ENCODE measurements around the gene PDIA2.
"Not testable (repeated sequence)": the region's sequence is repeated elsewhere in the genome, so short reads cannot be mapped to it uniquely, and the experiment has no call there.

Gene PDIA2

GRCh38 chr16:252366-253337 is 30.3 kb upstream of the PDIA2 start:
- no peak overlapping the region for H3K27ac ChIP-seq (ENCODE audit: low read depth, low read length)
- H3K9me3 ChIP-seq (ENCODE audit: control insufficient read depth in 5 of 5, low read length in 5 of 5), result no peaks in the 10 kb centered on the region
- H3K4me1 ChIP-seq (ENCODE audit: control insufficient read depth in 5 of 5, insufficient read depth in 5 of 5, low read length in 5 of 5), result peaks cover 0 to 9% (median 0%) of the 10 kb centered on the region in 5 donors
- H3K4me3 ChIP-seq (ENCODE audit: low read depth in 1 of 5, low read length in 5 of 5), result peak overlapping the region in 3 of 5 donors; percentile 9 to 36 (median 10)
- no peaks in the 10 kb centered on the region for H3K27me3 ChIP-seq (ENCODE audit: control insufficient read depth in 5 of 5, insufficient read depth in 4 of 5, low read length in 5 of 5)
- H3K9ac ChIP-seq (ENCODE audit: low read length in 5 of 5), result peak overlapping the region in 1 of 5 donors; percentile 25
- H3K36me3 ChIP-seq (ENCODE audit: control insufficient read depth in 5 of 5, insufficient read depth in 5 of 5, low read length in 5 of 5), result peaks cover 2 to 60% (median 36%) of the 10 kb centered on the region in 5 donors

DNA sequence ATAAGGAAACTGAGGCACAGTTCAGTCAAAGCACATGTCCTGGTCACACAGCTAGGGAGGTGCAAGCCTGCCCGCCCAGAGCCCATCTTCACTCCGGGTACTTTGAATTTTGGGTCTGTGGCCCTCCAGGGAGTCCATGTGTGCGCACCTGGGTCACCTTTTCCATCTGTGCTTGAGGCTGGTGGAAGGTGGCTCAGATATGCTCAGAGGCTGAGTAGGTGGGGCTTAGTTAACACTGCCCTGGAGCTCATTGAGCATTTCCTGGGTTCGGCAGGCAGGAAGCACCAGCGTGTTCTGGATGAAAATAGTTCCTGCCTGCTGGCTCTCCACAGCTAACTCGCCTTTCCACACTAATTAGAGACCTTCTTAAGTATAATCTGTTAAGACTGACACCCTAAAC is 29.1 kb upstream of the PDIA2 start:
- no peaks in the 10 kb centered on the region for H3K9me3 ChIP-seq (ENCODE audit: control insufficient read depth in 5 of 5, low read length in 5 of 5)
- H3K36me3 ChIP-seq (ENCODE audit: control insufficient read depth in 5 of 5, insufficient read depth in 5 of 5, low read length in 5 of 5), result peaks cover 2 to 61% (median 36%) of the 10 kb centered on the region in 5 donors
- H3K9ac ChIP-seq (ENCODE audit: low read length in 5 of 5), result no peak overlapping the region
- H3K27me3 ChIP-seq (ENCODE audit: control insufficient read depth in 5 of 5, insufficient read depth in 4 of 5, low read length in 5 of 5), result no peaks in the 10 kb centered on the region
- no peak overlapping the region for H3K4me3 ChIP-seq (ENCODE audit: low read depth in 1 of 5, low read length in 5 of 5)
- peaks cover 0 to 9% (median 0%) of the 10 kb centered on the region in 5 donors for H3K4me1 ChIP-seq (ENCODE audit: control insufficient read depth in 5 of 5, insufficient read depth in 5 of 5, low read length in 5 of 5)
- no peak overlapping the region for H3K27ac ChIP-seq (ENCODE audit: low read depth, low read length)

GRCh38 chr16:254461-254860 is 28.5 kb upstream of the PDIA2 start:
- no peak overlapping the region for H3K4me3 ChIP-seq (ENCODE audit: low read depth in 1 of 5, low read length in 5 of 5)
- H3K4me1 ChIP-seq (ENCODE audit: control insufficient read depth in 5 of 5, insufficient read depth in 5 of 5, low read length in 5 of 5), result peaks cover 0 to 9% (median 0%) of the 10 kb centered on the region in 5 donors
- no peak overlapping the region for H3K9ac ChIP-seq (ENCODE audit: low read length in 5 of 5)
- no peaks in the 10 kb centered on the region for H3K9me3 ChIP-seq (ENCODE audit: control insufficient read depth in 5 of 5, low read length in 5 of 5)
- peaks cover 2 to 62% (median 38%) of the 10 kb centered on the region in 5 donors for H3K36me3 ChIP-seq (ENCODE audit: control insufficient read depth in 5 of 5, insufficient read depth in 5 of 5, low read length in 5 of 5)
- H3K27ac ChIP-seq (ENCODE audit: low read depth, low read length), result no peak overlapping the region
- no peaks in the 10 kb centered on the region for H3K27me3 ChIP-seq (ENCODE audit: control insufficient read depth in 5 of 5, insufficient read depth in 4 of 5, low read length in 5 of 5)

DNA sequence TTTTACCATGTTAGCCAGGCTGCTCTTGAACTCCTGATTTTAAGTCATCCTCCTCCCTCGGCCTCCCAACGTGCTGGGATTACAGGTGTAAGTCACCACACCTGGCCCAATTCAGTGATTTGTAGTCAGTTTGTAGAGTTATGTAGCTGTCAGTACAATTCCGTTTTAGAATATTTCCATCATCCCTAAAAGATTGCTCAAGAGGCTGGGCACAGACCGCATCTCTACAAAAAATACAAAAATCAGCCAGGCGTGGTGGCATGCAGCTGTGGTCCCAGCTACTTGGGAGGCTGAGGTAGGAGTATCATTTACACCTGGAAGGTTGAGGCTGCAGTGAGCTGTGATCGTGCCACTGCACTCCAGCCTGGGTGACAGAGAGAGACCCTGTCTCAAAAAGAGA is 27.8 kb upstream of the PDIA2 start:
- Histone ChIP-seq H3K27ac (ENCODE audit: low read depth, low read length) (no peak overlapping the region), H3K36me3 (ENCODE audit: control insufficient read depth in 5 of 5, insufficient read depth in 5 of 5, low read length in 5 of 5) (peaks cover 2 to 65% (median 43%) of the 10 kb centered on the region in 5 donors)

DNA sequence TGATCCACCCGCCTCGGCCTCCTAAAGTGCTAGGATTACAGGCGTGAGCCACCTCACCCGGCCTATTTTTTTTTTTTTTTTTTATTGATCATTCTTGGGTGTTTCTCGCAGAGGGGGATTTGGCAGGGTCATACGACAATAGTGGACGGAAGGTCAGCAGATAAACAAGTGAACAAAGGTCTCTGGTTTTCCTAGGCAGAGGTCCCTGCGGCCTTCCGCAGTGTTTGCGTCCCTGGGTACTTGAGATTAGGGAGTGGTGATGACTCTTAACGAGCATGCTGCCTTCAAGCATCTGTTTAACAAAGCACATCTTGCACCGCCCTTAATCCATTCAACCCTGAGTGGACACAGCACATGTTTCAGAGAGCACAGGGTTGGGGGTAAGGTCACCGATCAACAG is 24.9 kb upstream of the PDIA2 start:
- not testable (repeated sequence) for H3K27ac ChIP-seq (ENCODE audit: low read depth, low read length); H3K9ac ChIP-seq (ENCODE audit: low read length in 5 of 5); H3K4me1 ChIP-seq (ENCODE audit: control insufficient read depth in 5 of 5, insufficient read depth in 5 of 5, low read length in 5 of 5); H3K27me3 ChIP-seq (ENCODE audit: control insufficient read depth in 5 of 5, insufficient read depth in 4 of 5, low read length in 5 of 5); H3K9me3 ChIP-seq (ENCODE audit: control insufficient read depth in 5 of 5, low read length in 5 of 5); H3K4me3 ChIP-seq (ENCODE audit: low read depth in 1 of 5, low read length in 5 of 5)
- peaks cover 2 to 76% (median 56%) of the 10 kb centered on the region in 5 donors for H3K36me3 ChIP-seq (ENCODE audit: control insufficient read depth in 5 of 5, insufficient read depth in 5 of 5, low read length in 5 of 5)

More for the DNA sequence above, 27.8 kb upstream of the PDIA2 start:
- H3K4me1 ChIP-seq (ENCODE audit: control insufficient read depth in 5 of 5, insufficient read depth in 5 of 5, low read length in 5 of 5), result peaks cover 0 to 9% (median 0%) of the 10 kb centered on the region in 5 donors
- no peak overlapping the region for H3K9ac ChIP-seq (ENCODE audit: low read length in 5 of 5)
- no peaks in the 10 kb centered on the region for H3K9me3 ChIP-seq (ENCODE audit: control insufficient read depth in 5 of 5, low read length in 5 of 5)
- H3K4me3 ChIP-seq (ENCODE audit: low read depth in 1 of 5, low read length in 5 of 5), result no peak overlapping the region
- no peaks in the 10 kb centered on the region for H3K27me3 ChIP-seq (ENCODE audit: control insufficient read depth in 5 of 5, insufficient read depth in 4 of 5, low read length in 5 of 5)

GRCh38 chr16:259226-259625 is 23.7 kb upstream of the PDIA2 start:
- Histone ChIP-seq H3K27me3 (ENCODE audit: control insufficient read depth in 5 of 5, insufficient read depth in 4 of 5, low read length in 5 of 5) (no peaks in the 10 kb centered on the region), H3K4me3 (ENCODE audit: low read depth in 1 of 5, low read length in 5 of 5) (no peak overlapping the region), H3K9ac (ENCODE audit: low read length in 5 of 5) (no peak overlapping the region), H3K9me3 (ENCODE audit: control insufficient read depth in 5 of 5, low read length in 5 of 5) (no peaks in the 10 kb centered on the region), H3K27ac (ENCODE audit: low read depth, low read length) (no peak overlapping the region), H3K4me1 (ENCODE audit: control insufficient read depth in 5 of 5, insufficient read depth in 5 of 5, low read length in 5 of 5) (peaks cover 0 to 12% (median 9%) of the 10 kb centered on the region in 5 donors), H3K36me3 (ENCODE audit: control insufficient read depth in 5 of 5, insufficient read depth in 5 of 5, low read length in 5 of 5) (peaks cover 2 to 79% (median 62%) of the 10 kb centered on the region in 5 donors)

DNA sequence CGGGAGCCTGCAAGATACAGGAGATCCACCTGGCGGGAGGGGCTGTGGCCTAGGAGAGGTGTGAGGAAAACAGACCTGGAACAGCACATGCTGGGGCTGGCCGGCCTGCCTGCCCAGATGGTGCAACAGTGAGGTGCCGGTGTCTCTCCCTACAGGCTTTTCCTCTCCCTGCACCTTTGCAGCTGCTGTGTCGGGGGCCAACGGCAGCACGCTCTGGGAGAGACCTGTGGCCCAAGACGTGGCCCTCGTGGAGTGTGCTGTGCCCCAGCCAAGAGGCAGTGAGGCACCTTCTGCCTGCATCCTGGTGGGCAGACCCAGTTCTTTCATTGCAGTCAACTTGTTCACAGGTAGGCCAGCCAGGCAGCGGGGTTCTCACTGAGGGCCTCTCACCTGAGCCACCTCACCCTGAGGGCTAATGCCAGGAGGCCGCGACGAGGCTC is 23.1 kb upstream of the PDIA2 start:
- no peak overlapping the region for H3K27ac ChIP-seq (ENCODE audit: low read depth, low read length)
- H3K36me3 ChIP-seq (ENCODE audit: control insufficient read depth in 5 of 5, insufficient read depth in 5 of 5, low read length in 5 of 5), result peaks cover 2 to 79% (median 63%) of the 10 kb centered on the region in 5 donors
- no peak overlapping the region for H3K4me3 ChIP-seq (ENCODE audit: low read depth in 1 of 5, low read length in 5 of 5)
- H3K9ac ChIP-seq (ENCODE audit: low read length in 5 of 5), result no peak overlapping the region
- H3K27me3 ChIP-seq (ENCODE audit: control insufficient read depth in 5 of 5, insufficient read depth in 4 of 5, low read length in 5 of 5), result no peaks in the 10 kb centered on the region
- H3K4me1 ChIP-seq (ENCODE audit: control insufficient read depth in 5 of 5, insufficient read depth in 5 of 5, low read length in 5 of 5), result peaks cover 0 to 19% (median 15%) of the 10 kb centered on the region in 5 donors
- no peaks in the 10 kb centered on the region for H3K9me3 ChIP-seq (ENCODE audit: control insufficient read depth in 5 of 5, low read length in 5 of 5)

DNA sequence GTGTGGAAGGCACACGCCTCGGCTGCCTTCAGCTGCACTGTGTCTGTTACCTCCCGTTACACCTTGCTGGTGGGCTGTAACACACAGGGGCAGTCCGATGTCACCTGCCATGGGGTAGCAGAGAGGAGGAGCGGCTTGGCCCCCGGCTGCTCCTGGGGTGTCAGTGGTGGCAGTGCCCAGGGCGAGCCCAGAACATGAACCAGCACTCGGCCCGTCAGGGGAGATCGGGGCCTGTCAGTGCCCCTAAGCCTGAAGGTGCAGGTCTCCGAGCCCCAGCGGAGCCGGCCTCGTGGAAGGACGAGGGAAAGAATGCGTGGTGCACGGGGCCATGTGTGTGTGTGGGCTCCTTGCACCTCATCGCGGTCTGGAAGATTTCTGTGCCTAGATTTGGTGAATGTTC is 22.6 kb upstream of the PDIA2 start:
- H3K4me3 ChIP-seq (ENCODE audit: low read depth in 1 of 5, low read length in 5 of 5), result no peak overlapping the region
- H3K4me1 ChIP-seq (ENCODE audit: control insufficient read depth in 5 of 5, insufficient read depth in 5 of 5, low read length in 5 of 5), result peaks cover 0 to 23% (median 20%) of the 10 kb centered on the region in 5 donors
- H3K27ac ChIP-seq (ENCODE audit: low read depth, low read length), result no peak overlapping the region
- H3K9ac ChIP-seq (ENCODE audit: low read length in 5 of 5), result no peak overlapping the region
- H3K9me3 ChIP-seq (ENCODE audit: control insufficient read depth in 5 of 5, low read length in 5 of 5), result no peaks in the 10 kb centered on the region
- peaks cover 2 to 79% (median 66%) of the 10 kb centered on the region in 5 donors for H3K36me3 ChIP-seq (ENCODE audit: control insufficient read depth in 5 of 5, insufficient read depth in 5 of 5, low read length in 5 of 5)
- H3K27me3 ChIP-seq (ENCODE audit: control insufficient read depth in 5 of 5, insufficient read depth in 4 of 5, low read length in 5 of 5), result no peaks in the 10 kb centered on the region

DNA sequence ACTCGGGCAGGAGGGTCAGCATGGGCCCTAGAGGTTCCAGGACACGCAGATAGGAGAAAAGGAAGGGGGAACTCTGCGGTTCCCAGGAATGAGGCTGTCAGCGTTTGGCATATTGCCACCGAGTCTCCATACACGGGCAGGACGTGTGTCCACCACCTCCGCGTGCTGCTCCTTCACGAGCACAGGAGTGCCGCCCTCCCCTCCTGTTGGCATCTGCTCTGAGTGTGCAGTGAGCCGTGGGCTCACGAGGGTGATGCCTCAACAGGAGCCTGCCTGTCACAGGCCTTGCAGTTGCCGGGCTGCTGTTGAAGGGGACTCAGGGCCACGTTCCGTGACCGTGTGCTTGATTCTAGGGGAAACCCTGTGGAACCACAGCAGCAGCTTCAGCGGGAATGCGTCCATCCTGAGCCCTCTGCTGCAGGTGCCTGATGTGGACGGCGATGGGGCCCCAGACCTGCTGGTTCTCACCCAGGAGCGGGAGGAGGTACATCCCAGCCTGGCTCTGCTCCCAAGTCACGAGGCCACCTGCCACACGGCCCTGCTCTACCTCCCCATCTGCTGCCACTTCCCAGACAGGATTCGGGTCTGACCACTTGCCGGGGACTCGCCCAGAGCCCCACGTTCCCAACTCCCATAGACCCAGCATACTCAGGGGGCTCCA is 21.8 kb upstream of the PDIA2 start:
- peaks cover under 1 to 77% (median 61%) of the 10 kb centered on the region in 5 donors for H3K36me3 ChIP-seq (ENCODE audit: control insufficient read depth in 5 of 5, insufficient read depth in 5 of 5, low read length in 5 of 5)
- H3K9ac ChIP-seq (ENCODE audit: low read length in 5 of 5), result no peak overlapping the region
- no peak overlapping the region for H3K4me3 ChIP-seq (ENCODE audit: low read depth in 1 of 5, low read length in 5 of 5)
- peaks cover 0 to 32% (median 28%) of the 10 kb centered on the region in 5 donors for H3K4me1 ChIP-seq (ENCODE audit: control insufficient read depth in 5 of 5, insufficient read depth in 5 of 5, low read length in 5 of 5)
- no peaks in the 10 kb centered on the region for H3K9me3 ChIP-seq (ENCODE audit: control insufficient read depth in 5 of 5, low read length in 5 of 5)
- H3K27ac ChIP-seq (ENCODE audit: low read depth, low read length), result no peak overlapping the region
- H3K27me3 ChIP-seq (ENCODE audit: control insufficient read depth in 5 of 5, insufficient read depth in 4 of 5, low read length in 5 of 5), result no peaks in the 10 kb centered on the region

Data from subcutaneous abdominal adipose tissue (tissue), 5 donors.